WERI-Rb-1 (cell line): Measurements from ENCODE around the gene COL23A1.

Experiments
- DNase-seq: peaks from one replicate; pipeline ENCODE4 v3.0.0-alpha.2; 2020
- H3K27ac ChIP-seq: fragments of 250-450 bp; sonication (Bioruptor Pico); 2 replicates; pipeline ENCODE4 v1.5.1; 2020; ENCODE audit warnings: mild to moderate bottlenecking, moderate library complexity
- H3K27me3 ChIP-seq: fragments of 250-450 bp; sonication (Bioruptor Pico); 2 replicates; pipeline ENCODE4 v1.5.1; 2021; ENCODE audit warnings: mild to moderate bottlenecking, low read depth, moderate library complexity; ENCODE audit not compliant: insufficient read depth, severe bottlenecking
- H3K36me3 ChIP-seq: fragments of 250-450 bp; sonication (Bioruptor Pico); 2 replicates; pipeline ENCODE4 v1.5.1; 2020; ENCODE audit warnings: mild to moderate bottlenecking, moderate library complexity
- H3K4me3 ChIP-seq: 2 replicates; pipeline ENCODE4 v1.5.1; 2011; ENCODE audit warnings: low read depth, mild to moderate bottlenecking, control low read depth, low read length
- H3K9me3 ChIP-seq: fragments of 250-450 bp; sonication (Bioruptor Pico); 2 replicates; pipeline ENCODE4 v1.5.1; 2021; ENCODE audit warnings: mild to moderate bottlenecking, moderate library complexity; ENCODE audit not compliant: severe bottlenecking
- TF ChIP-seq, protein P1 (sequence below): IDR thresholded peaks from 2 replicates; pipeline ENCODE4 v1.5.1; 2011; ENCODE audit warnings: low read depth, mild to moderate bottlenecking, control low read depth, inconsistent platforms, low read length

Gene COL23A1

DNA sequence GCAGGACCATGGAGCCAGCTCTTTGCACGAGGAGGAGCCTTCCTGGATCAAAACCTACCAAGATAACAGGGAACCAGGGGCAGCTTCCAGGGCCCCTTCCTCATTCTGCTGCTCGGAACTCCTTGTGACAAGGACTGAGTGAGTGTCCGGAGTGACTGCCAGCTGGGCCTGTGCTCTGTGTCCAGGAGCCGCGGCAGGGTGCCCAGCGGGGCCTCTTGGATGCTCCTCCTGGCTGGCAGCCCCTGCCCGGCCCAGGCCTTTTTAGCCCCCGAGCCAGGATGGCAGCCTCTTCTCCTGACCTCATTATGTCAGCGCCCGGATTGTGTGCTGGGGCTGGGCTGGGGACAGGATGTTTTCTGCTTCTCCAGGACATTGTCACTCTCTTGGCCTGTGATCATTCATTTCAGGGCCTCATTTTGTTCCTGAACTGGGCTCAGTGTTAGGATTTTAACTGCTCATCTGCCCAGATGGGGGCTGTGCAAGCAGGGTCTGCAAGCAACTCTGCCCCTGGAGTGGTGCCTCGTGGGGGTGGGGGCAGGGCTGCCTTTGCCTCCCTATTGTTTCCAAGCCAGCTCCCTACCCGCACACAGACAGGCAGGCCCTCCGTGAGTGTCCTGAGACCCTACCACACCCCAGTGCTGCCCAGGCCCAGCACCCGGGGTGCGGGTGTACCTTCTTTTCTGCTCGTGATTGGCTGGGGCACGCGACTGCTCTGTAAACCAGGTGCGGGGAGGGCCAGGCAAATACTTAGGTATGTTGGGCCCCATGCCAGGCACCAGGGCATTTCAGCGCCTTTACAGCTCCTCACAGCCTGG, 161.6 kb downstream of the COL23A1 start:
- DNase-seq = no peak
- no peak overlapping the region for H3K27ac ChIP-seq
- TF ChIP-seq, protein P1, sequence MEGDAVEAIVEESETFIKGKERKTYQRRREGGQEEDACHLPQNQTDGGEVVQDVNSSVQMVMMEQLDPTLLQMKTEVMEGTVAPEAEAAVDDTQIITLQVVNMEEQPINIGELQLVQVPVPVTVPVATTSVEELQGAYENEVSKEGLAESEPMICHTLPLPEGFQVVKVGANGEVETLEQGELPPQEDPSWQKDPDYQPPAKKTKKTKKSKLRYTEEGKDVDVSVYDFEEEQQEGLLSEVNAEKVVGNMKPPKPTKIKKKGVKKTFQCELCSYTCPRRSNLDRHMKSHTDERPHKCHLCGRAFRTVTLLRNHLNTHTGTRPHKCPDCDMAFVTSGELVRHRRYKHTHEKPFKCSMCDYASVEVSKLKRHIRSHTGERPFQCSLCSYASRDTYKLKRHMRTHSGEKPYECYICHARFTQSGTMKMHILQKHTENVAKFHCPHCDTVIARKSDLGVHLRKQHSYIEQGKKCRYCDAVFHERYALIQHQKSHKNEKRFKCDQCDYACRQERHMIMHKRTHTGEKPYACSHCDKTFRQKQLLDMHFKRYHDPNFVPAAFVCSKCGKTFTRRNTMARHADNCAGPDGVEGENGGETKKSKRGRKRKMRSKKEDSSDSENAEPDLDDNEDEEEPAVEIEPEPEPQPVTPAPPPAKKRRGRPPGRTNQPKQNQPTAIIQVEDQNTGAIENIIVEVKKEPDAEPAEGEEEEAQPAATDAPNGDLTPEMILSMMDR = no peak
- no peaks in the 10 kb centered on the region for H3K27me3 ChIP-seq
- H3K36me3 ChIP-seq = no peaks in the 10 kb centered on the region
- no peak overlapping the region for H3K4me3 ChIP-seq
- H3K9me3 ChIP-seq = no peaks in the 10 kb centered on the region

DNA sequence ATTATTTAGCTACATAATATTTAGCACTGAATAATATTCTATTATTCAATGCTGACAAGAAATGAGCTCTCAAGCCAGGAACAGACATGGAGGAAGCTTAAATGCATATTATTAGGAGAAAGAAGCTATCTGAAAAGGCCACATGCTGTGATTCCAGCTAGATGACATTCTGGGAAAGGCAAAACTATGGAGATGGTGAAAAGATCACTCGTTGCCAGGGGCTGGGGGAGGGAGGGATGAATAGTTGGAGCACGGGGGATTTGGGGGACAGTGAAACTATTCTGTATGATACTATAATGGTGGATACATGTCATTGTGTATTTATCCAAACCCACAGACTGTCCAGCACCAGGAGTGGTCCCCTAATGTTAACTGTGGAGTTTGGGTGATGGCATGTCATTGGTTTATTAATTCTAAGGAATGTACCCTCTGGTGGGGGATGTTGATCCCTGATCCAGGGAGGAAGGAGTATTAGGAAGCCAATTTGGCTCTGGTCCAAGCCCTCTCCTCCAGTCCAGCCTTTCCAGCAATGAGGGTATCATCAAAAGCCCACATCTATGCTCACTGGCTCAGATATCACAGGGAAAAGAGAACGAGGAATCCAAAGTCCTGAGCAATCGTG, 162.5 kb downstream of the COL23A1 start:
- no peak overlapping the region for H3K4me3 ChIP-seq
- no peaks in the 10 kb centered on the region for H3K9me3 ChIP-seq
- H3K27me3 ChIP-seq = no peaks in the 10 kb centered on the region
- H3K27ac ChIP-seq = no peak overlapping the region
- no peak for DNase-seq
- no peaks in the 10 kb centered on the region for H3K36me3 ChIP-seq
- TF ChIP-seq, protein P1 = no peak

DNA sequence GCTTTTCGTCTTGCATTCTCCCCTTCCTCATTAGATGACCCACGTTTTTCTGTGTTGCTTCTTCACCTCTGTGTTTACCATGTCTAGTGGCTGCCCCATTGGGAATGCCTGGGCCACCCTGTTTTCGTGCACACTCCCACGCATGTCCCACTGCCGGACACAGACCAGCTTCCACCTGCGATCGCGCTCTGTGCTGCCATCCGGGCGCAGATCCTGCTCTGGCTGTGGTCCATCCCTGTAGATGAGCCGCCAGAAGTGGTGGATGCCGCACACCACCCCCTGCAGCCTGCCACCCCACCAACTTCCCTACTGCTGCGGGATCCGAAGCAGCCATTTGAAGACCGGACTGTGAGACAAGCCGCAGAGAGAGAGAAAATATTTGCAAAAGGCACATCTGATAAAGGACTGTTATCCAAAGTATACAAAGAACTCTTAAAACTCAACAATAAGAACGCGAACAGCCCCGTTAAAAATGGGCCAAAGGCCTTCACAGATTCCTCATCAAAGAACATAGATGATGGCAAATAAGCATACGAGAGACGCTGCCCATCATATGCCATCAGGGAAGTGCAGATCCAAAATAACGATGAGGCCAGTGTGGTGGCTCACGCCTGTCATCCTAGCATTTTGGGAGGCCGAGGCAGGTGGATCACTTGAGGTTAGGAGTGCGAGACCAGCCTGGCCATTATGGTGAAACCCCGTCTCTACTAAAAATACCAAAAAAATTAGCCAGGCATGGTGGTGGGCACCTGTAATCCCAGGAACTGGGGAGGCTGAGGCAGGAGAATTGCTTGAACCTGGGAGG, 163.7 kb downstream of the COL23A1 start:
- DNase-seq = no peak
- Histone ChIP-seq H3K27ac (no peak overlapping the region), H3K27me3 (no peaks in the 10 kb centered on the region), H3K36me3 (no peaks in the 10 kb centered on the region), H3K9me3 (no peaks in the 10 kb centered on the region), H3K4me3 (no peak overlapping the region)
- TF ChIP-seq, protein P1 = no peak

DNA sequence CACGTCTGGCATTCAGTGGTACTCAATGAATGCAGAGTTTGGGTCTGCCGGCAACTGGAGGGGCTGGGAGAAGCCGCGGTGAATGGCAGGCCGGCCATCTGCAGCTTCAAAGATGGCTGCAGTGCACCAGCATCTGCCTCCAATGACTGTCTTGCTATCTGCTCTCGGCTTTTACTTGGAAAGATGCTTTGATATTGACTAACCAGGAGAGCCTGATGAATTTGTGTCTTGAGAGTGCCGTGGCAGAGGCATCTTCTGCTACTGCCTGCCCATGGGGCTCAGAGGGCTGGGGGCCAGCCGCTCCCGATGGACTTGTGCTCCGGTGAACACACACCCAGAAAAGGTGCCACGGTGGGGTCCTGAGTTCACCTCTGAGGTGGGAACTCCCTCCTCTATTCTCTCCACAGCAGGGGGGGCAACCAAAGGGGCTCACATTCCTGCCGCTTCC, 164.5 kb downstream of the COL23A1 start:
- Histone ChIP-seq H3K4me3 (no peak overlapping the region), H3K9me3 (no peaks in the 10 kb centered on the region), H3K27ac (no peak overlapping the region), H3K36me3 (no peaks in the 10 kb centered on the region), H3K27me3 (no peaks in the 10 kb centered on the region)
- TF ChIP-seq, protein P1 = no peak
- DNase-seq = no peak

DNA sequence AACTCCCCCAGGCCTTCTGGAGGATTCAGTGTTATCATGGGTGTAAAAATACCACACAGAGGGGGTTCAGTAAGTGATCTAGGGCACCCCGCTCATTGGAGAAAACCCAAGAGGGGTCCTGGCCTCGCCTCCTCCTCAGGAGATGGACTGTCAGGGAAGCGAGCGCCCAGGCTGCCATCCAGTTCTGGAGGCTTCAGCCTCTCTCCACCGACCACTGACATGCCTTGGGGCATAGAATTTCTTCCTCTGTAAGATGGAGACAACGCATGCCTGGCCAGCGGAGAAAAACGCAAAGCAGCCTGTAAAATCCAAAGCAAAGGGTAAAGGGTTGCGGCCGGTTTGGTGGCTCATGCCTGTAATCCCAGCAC, 165.4 kb downstream of the COL23A1 start:
- no peaks in the 10 kb centered on the region for H3K9me3 ChIP-seq
- no peak overlapping the region for H3K27ac ChIP-seq
- no peaks in the 10 kb centered on the region for H3K27me3 ChIP-seq
- no peak overlapping the region for H3K4me3 ChIP-seq
- DNase-seq = no peak
- no peaks in the 10 kb centered on the region for H3K36me3 ChIP-seq
- TF ChIP-seq, protein P1 = no peak
